Activated CD4-positive, alpha-beta T cell treated with anti-CD3 and anti-CD28 coated beads, Interleukin-2, amount 10 ng/mL, durations not matched to agents 24 days and 14 days (primary cell): ENCODE measurements around the gene KIZ. TPM values are rescaled to one million over a fixed set of nuclear protein-coding genes. Genes with fewer than 3 reads are reported as not detected.

Experiments used
- DNase-seq: peaks from one replicate; pipeline ENCODE4 v3.0.0; 2022
- H3K27ac Mint-ChIP-seq: one replicate; pipeline ENCODE4 v1.8.0; 2022; ENCODE audit warnings: mild to moderate bottlenecking, mixed read lengths
- H3K27me3 Mint-ChIP-seq: one replicate; pipeline ENCODE4 v1.8.0; 2022; ENCODE audit warnings: mixed read lengths
- H3K36me3 Mint-ChIP-seq: one replicate; pipeline ENCODE4 v1.8.0; 2022; ENCODE audit warnings: low read depth, mild to moderate bottlenecking, mixed read lengths
- H3K4me1 Mint-ChIP-seq: one replicate; pipeline ENCODE4 v1.8.0; 2021; ENCODE audit warnings: mixed read lengths
- H3K4me3 Mint-ChIP-seq: one replicate; pipeline ENCODE4 v1.8.0; 2022; ENCODE audit warnings: mild to moderate bottlenecking, moderate library complexity, mixed read lengths
- H3K9me3 Mint-ChIP-seq: one replicate; pipeline ENCODE4 v1.8.0; 2021; ENCODE audit warnings: mixed read lengths
- intact Hi-C: fragments of 100-400 bp; cut with micrococcal nuclease; formaldehyde crosslinking; loops from one replicate; pipeline ENCODE4 v1.15.1; 2023
- total RNA-seq: library from RNA; stranded (reverse); gene quantifications from 2 replicates; pipeline ENCODE4 v1.2.3, GENCODE V29; 2022

Gene KIZ
- total RNA-seq, 1 donor from 2014 or later = 9.3 TPM

DNA sequence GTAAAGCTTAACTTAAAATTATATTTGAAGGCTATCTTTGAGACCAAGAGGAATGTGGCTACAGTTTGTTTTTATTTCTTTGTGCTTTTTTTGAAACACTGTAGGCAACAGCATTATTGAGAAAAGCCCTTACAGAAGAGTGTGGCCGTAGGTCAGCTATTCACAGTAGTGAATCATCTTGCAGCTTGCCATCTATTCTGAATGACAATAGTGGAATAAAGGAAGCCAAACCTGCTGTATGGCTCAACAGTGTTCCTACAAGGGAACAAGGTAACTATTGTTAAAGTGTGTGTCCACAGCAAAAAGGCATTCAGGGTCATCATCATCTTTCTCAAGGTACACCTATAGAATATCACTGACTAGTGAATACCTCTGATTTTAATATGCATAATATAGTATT, 88.5 kb downstream of the KIZ start:
- no peak for DNase-seq
- no peaks in the 10 kb centered on the region for H3K27me3 Mint-ChIP-seq
- H3K9me3 Mint-ChIP-seq = no peaks in the 10 kb centered on the region
- H3K27ac Mint-ChIP-seq = no peak overlapping the region
- H3K4me3 Mint-ChIP-seq = no peak overlapping the region
- no peaks in the 10 kb centered on the region for H3K4me1 Mint-ChIP-seq
- intact Hi-C loops = no loop called here
- no peaks in the 10 kb centered on the region for H3K36me3 Mint-ChIP-seq

GRCh38 chr20:21219686-21220085, 93.8 kb downstream of the KIZ start:
- H3K36me3 Mint-ChIP-seq = no peaks in the 10 kb centered on the region

DNA sequence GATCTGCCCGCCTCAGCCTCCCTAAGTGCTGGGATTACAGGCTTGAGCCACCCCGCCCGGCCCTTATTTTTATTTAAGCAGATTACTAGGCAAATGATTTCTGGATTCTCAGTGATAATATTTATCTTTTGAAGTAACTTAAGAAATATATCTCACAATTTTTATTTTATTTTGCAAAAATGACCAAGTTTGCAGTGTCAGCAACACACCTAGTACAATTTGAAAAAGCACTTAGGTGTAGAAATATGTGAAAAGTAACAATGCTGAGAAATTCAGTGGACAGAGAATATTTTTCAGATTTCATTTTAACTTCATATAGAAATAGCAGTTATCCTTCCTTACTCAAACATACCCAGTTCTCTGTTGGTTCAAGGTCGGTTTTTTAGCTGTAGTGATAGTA, 98.3 kb downstream of the KIZ start:
- no peak for DNase-seq
- H3K36me3 Mint-ChIP-seq = no peaks in the 10 kb centered on the region
- intact Hi-C loops = no loop called here
- no peaks in the 10 kb centered on the region for H3K9me3 Mint-ChIP-seq
- H3K27ac Mint-ChIP-seq = no peak overlapping the region
- H3K4me3 Mint-ChIP-seq = no peak overlapping the region
- no peaks in the 10 kb centered on the region for H3K27me3 Mint-ChIP-seq
- no peaks in the 10 kb centered on the region for H3K4me1 Mint-ChIP-seq

More at GRCh38 chr20:21219686-21220085, 93.8 kb downstream of the KIZ start:
- H3K4me3 Mint-ChIP-seq = no peak overlapping the region
- intact Hi-C loops = no loop called here
- H3K27me3 Mint-ChIP-seq = no peaks in the 10 kb centered on the region
- H3K27ac Mint-ChIP-seq = no peak overlapping the region
- H3K4me1 Mint-ChIP-seq = no peaks in the 10 kb centered on the region
- H3K9me3 Mint-ChIP-seq = no peaks in the 10 kb centered on the region
- no peak for DNase-seq

- H3K9me3 Mint-ChIP-seq = no peaks in the 10 kb centered on the region
- no peak for DNase-seq
- no peak overlapping the region for H3K27ac Mint-ChIP-seq
- no peaks in the 10 kb centered on the region for H3K4me1 Mint-ChIP-seq
- no peak overlapping the region for H3K4me3 Mint-ChIP-seq
- H3K36me3 Mint-ChIP-seq = no peaks in the 10 kb centered on the region
- intact Hi-C loops = no loop called here
- no peaks in the 10 kb centered on the region for H3K27me3 Mint-ChIP-seq
Observed at GRCh38 chr20:21225215-21225947, 99.5 kb downstream of the KIZ start.

DNA sequence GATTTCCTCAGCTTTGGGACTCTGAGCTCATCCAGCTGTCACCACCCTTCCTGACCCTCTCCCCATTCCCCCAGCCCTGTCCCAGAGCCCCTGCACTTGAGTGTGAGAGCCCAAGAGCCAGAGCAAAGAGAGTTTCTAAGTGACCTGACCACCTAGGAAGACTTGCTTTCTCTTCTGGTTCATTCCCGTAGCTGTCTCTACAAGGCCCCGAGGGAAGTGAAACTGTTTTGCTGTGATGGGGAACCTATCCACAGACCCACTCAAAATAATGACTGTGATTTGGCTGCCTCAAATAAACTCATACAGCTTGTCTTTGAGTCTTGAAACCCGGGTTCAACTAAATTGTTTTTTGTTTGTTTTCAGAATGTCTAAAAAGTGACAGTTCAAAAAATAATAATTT, 102.6 kb downstream of the KIZ start:
- DNase-seq = no peak
- H3K36me3 Mint-ChIP-seq = peaks cover 2% of the 10 kb centered on the region
- no peaks in the 10 kb centered on the region for H3K27me3 Mint-ChIP-seq
- H3K9me3 Mint-ChIP-seq = no peaks in the 10 kb centered on the region
- H3K4me3 Mint-ChIP-seq = no peak overlapping the region
- H3K27ac Mint-ChIP-seq = no peak overlapping the region
- intact Hi-C loops = no loop called here
- no peaks in the 10 kb centered on the region for H3K4me1 Mint-ChIP-seq

DNA sequence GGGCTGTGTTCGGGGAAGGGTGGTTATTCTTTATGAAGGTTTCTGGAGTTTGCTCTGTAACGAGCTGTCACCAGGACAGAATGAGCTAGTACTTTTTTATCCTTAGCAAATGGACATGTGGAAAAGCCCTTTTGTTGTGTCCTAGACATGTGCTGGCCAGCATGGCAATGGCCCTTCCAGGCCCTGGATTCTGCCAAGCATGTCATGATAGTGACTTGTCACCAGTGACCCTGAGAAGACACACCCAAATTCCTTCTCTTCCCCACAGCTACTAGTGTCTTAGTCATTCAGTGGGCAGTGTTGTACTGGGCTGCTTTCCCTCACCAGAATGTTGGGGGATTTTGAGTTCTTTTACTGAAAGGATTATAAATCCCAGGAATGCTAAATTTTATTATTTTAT, 103.3 kb downstream of the KIZ start:
- Mint-ChIP-seq H3K9me3 (no peaks in the 10 kb centered on the region), H3K4me3 (no peak overlapping the region), H3K4me1 (no peaks in the 10 kb centered on the region), H3K27me3 (no peaks in the 10 kb centered on the region), H3K36me3 (peaks cover 2% of the 10 kb centered on the region), H3K27ac (no peak overlapping the region)
- intact Hi-C loops = no loop called here
- DNase-seq = no peak

GRCh38 chr20:21230220-21230619, 104.3 kb downstream of the KIZ start:
- Mint-ChIP-seq H3K9me3 (no peaks in the 10 kb centered on the region), H3K36me3 (peaks cover 2% of the 10 kb centered on the region), H3K4me3 (no peak overlapping the region), H3K4me1 (no peaks in the 10 kb centered on the region), H3K27me3 (no peaks in the 10 kb centered on the region), H3K27ac (no peak overlapping the region)
- no peak for DNase-seq
- intact Hi-C loops = loop anchor here (10.0 kb wide), 1 partner anchor 125 kb away; the partner anchor contains the start of gene LINC00237

- Mint-ChIP-seq H3K36me3 (peaks cover 2% of the 10 kb centered on the region), H3K27ac (no peak overlapping the region), H3K4me1 (no peaks in the 10 kb centered on the region), H3K4me3 (no peak overlapping the region), H3K27me3 (no peaks in the 10 kb centered on the region), H3K9me3 (no peaks in the 10 kb centered on the region)
- intact Hi-C loops = loop anchor here (10.0 kb wide), 1 partner anchor 126 kb away; the partner anchor contains the start of gene LINC00237
- no peak for DNase-seq
Observed at GRCh38 chr20:21230686-21231085, 104.8 kb downstream of the KIZ start.

GRCh38 chr20:21232546-21233280, 106.8 kb downstream of the KIZ start:
- Mint-ChIP-seq H3K9me3 (no peaks in the 10 kb centered on the region), H3K27ac (no peak overlapping the region), H3K27me3 (no peaks in the 10 kb centered on the region), H3K4me3 (no peak overlapping the region), H3K4me1 (peaks cover 2% of the 10 kb centered on the region), H3K36me3 (peaks cover 2% of the 10 kb centered on the region)
- intact Hi-C loops = loop anchor here (10.0 kb wide), 1 partner anchor 128 kb away; the partner anchor contains the start of gene LINC00237
- no peak for DNase-seq

GRCh38 chr20:21234324-21234723, 108.4 kb downstream of the KIZ start:
- H3K4me3 Mint-ChIP-seq = no peak overlapping the region
- H3K36me3 Mint-ChIP-seq = peaks cover 2% of the 10 kb centered on the region
- H3K27ac Mint-ChIP-seq = no peak overlapping the region
- no peaks in the 10 kb centered on the region for H3K27me3 Mint-ChIP-seq
- no peaks in the 10 kb centered on the region for H3K9me3 Mint-ChIP-seq
- no peak for DNase-seq
- peaks cover 2% of the 10 kb centered on the region for H3K4me1 Mint-ChIP-seq
- intact Hi-C loops = loop anchor here (10.0 kb wide), 1 partner anchor 130 kb away; the partner anchor contains the start of gene LINC00237

GRCh38 chr20:21234806-21235483, 109.1 kb downstream of the KIZ start:
- Mint-ChIP-seq H3K27ac (no peak overlapping the region), H3K4me1 (peaks cover 2% of the 10 kb centered on the region), H3K4me3 (no peak overlapping the region), H3K36me3 (peaks cover 2% of the 10 kb centered on the region), H3K9me3 (no peaks in the 10 kb centered on the region), H3K27me3 (no peaks in the 10 kb centered on the region)
- intact Hi-C loops = loop anchor here (5.0 to 10.0 kb wide), 2 partner anchors 130 to 157 kb away; partner anchors contain the start of gene LINC00237
- no peak for DNase-seq

GRCh38 chr20:21235484-21236445, 109.9 kb downstream of the KIZ start:
- intact Hi-C loops = loop anchor here (1.0 to 10.0 kb wide), 5 partner anchors 131 to 375 kb away; partner anchors contain the start of gene LINC00237
- peak; percentile 89 for DNase-seq
- H3K4me1 Mint-ChIP-seq = peaks cover 2% of the 10 kb centered on the region
- H3K27me3 Mint-ChIP-seq = no peaks in the 10 kb centered on the region
- peaks cover 2% of the 10 kb centered on the region for H3K36me3 Mint-ChIP-seq
- no peak overlapping the region for H3K27ac Mint-ChIP-seq
- no peaks in the 10 kb centered on the region for H3K9me3 Mint-ChIP-seq
- no peak overlapping the region for H3K4me3 Mint-ChIP-seq
